ENCODE results near the gene ZBTB7B. TPM values are rescaled to one million over a fixed set of nuclear protein-coding genes. Genes with fewer than 3 reads are reported as not detected.

ZBTB7B gene
- total and polyA plus RNA-seq, 2 donors (not counting 1 experiment from before 2014, with no cell fraction given), result 55.7 to 67.3 TPM

DNA sequence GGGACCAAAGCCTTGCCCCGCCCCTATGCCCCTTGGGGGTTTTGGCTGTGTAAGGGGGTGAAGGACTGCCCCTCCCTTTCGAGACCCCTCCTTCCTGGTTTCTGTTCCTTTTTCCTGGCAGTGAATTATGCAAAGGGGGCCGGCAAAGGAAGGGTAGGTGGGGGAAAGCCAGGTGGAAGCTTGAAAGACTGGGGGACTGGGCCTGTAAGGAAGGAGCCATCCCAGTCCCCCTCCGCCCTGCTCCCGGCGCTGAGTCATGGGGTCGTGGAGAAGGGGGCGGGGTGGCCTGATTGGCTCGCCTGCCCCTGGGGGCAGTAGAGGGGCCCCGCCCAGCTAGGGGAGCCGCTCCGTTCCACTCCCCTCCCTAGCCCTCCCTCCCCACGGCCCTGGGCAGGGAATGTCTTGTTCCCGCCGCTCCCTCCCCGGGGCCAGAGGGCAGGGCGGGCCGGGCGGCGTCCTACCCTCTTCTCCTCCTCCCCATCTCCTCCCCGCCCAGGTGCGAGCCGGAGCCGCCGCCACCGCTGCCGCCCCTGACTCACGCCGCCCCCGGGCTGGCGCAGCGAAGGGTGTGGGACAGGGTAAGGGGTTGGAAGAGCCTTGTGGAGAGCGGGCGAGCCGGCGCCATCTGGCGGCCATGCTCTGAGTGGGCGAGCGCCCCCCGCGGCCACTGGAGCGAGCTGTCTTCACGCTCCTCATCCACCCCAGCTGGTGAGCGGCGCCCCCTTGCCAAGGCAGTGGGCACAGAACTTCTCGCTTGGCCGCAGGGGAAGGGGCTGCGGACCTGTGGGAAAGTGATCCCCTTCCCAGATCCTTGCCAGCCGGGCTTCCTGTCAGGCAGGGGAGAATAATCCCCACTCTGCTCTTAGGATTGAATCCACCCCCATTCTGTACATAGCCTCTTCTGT, 14.7 kb downstream of the ZBTB7B start:
- under 1% methylated on average over 28 of the region's 49 CpGs for WGBS (ENCODE audit: insufficient coverage)
- no peak for TF ChIP-seq EZH2 (IDR thresholded peaks at IDR 0.05; ENCODE audit: borderline replicate concordance, insufficient read depth, low read depth, low read length, poor library complexity, severe bottlenecking)
- TF ChIP-seq, protein P1, sequence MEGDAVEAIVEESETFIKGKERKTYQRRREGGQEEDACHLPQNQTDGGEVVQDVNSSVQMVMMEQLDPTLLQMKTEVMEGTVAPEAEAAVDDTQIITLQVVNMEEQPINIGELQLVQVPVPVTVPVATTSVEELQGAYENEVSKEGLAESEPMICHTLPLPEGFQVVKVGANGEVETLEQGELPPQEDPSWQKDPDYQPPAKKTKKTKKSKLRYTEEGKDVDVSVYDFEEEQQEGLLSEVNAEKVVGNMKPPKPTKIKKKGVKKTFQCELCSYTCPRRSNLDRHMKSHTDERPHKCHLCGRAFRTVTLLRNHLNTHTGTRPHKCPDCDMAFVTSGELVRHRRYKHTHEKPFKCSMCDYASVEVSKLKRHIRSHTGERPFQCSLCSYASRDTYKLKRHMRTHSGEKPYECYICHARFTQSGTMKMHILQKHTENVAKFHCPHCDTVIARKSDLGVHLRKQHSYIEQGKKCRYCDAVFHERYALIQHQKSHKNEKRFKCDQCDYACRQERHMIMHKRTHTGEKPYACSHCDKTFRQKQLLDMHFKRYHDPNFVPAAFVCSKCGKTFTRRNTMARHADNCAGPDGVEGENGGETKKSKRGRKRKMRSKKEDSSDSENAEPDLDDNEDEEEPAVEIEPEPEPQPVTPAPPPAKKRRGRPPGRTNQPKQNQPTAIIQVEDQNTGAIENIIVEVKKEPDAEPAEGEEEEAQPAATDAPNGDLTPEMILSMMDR (IDR thresholded peaks at IDR 0.05), result peak; percentile 99
- ATAC-seq (ENCODE audit: low read depth), result peak; percentile 75
- intact Hi-C loops (cut with micrococcal nuclease), result loop anchor here (1.0 to 2.0 kb wide), 10 partner anchors 11 to 458 kb away; partner anchors contain the start of genes ADAM15, CKS1B, FLAD1 and PBXIP1
- H3K4me3 Mint-ChIP-seq, result peak overlapping the region; percentile 84
- peaks cover 12% of the 10 kb centered on the region for H4K20me1 ChIP-seq (ENCODE audit: control insufficient read depth, insufficient read depth, low read length, poor library complexity, severe bottlenecking)
- H3K36me3 ChIP-seq (replicated peaks in 1 of 2; ENCODE audit: control extremely low read depth in 1 of 2, control insufficient read depth in 1 of 2, extremely low read depth in 1 of 2, insufficient read depth in 2 of 2, low read length in 1 of 2), result peaks cover 0 to 19% of the 10 kb centered on the region in 2 experiments
- peaks cover 53 to 67% of the 10 kb centered on the region in 2 donors for H3K4me1 ChIP-seq (ENCODE audit: control insufficient read depth in 2 of 2, insufficient read depth in 2 of 2, low read length in 2 of 2)
- H3K9me3 Mint-ChIP-seq (ENCODE audit: insufficient read depth), result no peaks in the 10 kb centered on the region
- H3K9me3 ChIP-seq (ENCODE audit: control extremely low read depth in 1 of 3, control insufficient read depth in 2 of 3, insufficient read depth in 1 of 3, low read length in 2 of 3), result peaks cover 0 to 2% (median 0%) of the 10 kb centered on the region in 3 donors
- ChIA-PET POLR2A (interaction anchor here (0.5 to 6.0 kb wide), 14 partner anchors 10 to 392 kb away, joined by 3 to 74 read pairs (median 5); partner anchors contain the start of genes ADAM15, CKS1B, PBXIP1 and PMVK), CTCF (interaction anchor here (0.5 to 17.4 kb wide), 40 partner anchors 8 to 600 kb away, joined by 3 to 295 read pairs (median 6); partner anchors contain the start of genes ADAM15, CKS1B, FLAD1 and KRTCAP2)
- peaks cover 3% of the 10 kb centered on the region for H3K79me2 ChIP-seq (ENCODE audit: control insufficient read depth, insufficient read depth, low read length)
- H2AFZ ChIP-seq (ENCODE audit: insufficient read depth, low read depth, low read length, poor library complexity, severe bottlenecking), result peak overlapping the region; percentile 40
- no peaks in the 10 kb centered on the region for H3K27me3 Mint-ChIP-seq
- H3K4me3 ChIP-seq (ENCODE audit: control extremely low read depth in 1 of 5, extremely low read depth in 1 of 5, insufficient read depth in 1 of 5, low read depth in 2 of 5, low read length in 4 of 5), result peak overlapping the region; percentile 9 to 68 (median 49)
- peak; percentile 93 for DNase-seq
- H3K4me2 ChIP-seq (replicated peaks; ENCODE audit: low read depth, low read length, poor library complexity, severe bottlenecking), result peak overlapping the region; percentile 92
- peak overlapping the region; percentile 69 for H3K9ac ChIP-seq (ENCODE audit: low read length)
- H3K27ac ChIP-seq (ENCODE audit: low read length in 2 of 2), result peak overlapping the region; percentile 88 to 89
- peak overlapping the region; percentile 93 for H3K27ac Mint-ChIP-seq
- H3K4me1 Mint-ChIP-seq, result peaks cover 69% of the 10 kb centered on the region
- H3K27me3 ChIP-seq (replicated peaks in 1 of 4; ENCODE audit: control extremely low read depth in 1 of 4, control insufficient read depth in 3 of 4, insufficient read depth in 4 of 4, low read length in 3 of 4), result no peaks in the 10 kb centered on the region
